ENCODE measurements around the gene ATP9B.

DNA sequence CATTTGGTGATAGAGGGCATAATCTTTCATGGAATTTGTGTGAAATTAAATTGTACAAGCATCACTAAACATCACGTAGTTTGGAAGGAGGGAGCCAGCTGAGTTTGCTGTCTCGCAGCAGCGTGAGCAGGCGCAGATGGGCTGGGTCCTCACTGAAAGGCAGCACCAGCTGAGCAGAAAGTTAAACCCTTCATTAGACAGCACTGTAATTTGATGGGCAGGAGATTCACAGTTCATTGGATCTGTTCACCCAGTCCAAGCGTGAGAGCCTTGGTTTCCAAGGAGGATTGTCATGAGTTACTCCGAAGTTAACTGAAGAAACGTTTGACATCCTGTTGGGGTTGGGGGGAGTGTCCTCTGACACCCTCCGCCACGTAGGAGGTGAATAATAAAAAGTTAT lies 236.7 kb downstream of the ATP9B start:
- TF ChIP-seq, protein P1, sequence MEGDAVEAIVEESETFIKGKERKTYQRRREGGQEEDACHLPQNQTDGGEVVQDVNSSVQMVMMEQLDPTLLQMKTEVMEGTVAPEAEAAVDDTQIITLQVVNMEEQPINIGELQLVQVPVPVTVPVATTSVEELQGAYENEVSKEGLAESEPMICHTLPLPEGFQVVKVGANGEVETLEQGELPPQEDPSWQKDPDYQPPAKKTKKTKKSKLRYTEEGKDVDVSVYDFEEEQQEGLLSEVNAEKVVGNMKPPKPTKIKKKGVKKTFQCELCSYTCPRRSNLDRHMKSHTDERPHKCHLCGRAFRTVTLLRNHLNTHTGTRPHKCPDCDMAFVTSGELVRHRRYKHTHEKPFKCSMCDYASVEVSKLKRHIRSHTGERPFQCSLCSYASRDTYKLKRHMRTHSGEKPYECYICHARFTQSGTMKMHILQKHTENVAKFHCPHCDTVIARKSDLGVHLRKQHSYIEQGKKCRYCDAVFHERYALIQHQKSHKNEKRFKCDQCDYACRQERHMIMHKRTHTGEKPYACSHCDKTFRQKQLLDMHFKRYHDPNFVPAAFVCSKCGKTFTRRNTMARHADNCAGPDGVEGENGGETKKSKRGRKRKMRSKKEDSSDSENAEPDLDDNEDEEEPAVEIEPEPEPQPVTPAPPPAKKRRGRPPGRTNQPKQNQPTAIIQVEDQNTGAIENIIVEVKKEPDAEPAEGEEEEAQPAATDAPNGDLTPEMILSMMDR (IDR thresholded peaks at IDR 0.05) = no peak
- no peak for TF ChIP-seq EZH2 (IDR thresholded peaks at IDR 0.05)
- no peak for TF ChIP-seq EZH2phosphoT487 (IDR thresholded peaks at IDR 0.05)
